Eye (tissue), 1 donor: Measurements from ENCODE around the gene INPP5K.

Source experiments
- DNase-seq: peaks from one replicate; pipeline ENCODE4 v3.0.0-alpha.2; 2015

The INPP5K gene

DNA sequence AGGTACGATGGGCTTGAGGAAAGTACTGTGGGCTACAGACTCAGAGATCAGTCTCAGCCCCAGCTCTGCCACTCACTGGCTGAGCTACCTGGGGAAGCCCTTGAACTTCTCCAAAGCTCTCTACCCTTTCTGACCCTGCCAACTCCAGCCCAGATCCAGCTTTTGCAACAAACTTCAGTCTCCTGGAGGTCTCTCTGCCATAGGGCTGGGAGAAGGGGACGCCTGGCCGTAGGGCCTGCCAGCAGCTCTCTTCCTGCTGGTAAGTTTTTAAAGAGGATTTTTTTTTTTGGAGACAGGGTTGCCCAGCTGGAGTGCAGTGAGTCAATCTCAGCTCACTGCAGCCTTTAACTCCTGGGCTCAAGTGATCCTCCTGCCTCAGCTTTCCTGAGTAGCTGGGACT is 11.5 kb downstream of the INPP5K start:
- no peak for DNase-seq

DNA sequence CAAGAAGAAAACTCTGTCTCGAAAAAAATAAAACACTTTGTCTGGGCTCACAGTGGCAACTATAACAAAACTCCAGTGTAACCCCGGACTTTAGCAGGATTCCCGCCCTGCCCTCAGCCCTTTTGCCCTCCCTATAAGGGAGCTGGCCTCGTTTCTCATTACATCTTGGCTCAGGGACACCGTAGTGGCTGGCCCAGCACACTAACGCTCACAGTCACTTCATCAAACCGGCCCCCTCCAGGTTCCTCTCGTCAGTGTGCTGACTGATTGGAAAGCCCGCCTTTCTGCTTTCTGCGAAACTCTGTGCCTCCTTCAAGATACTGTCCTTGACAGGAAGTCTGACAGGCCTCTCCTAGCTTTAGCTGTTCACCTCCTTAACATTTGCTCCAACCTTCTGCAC is 12.7 kb downstream of the INPP5K start:
- DNase-seq = no peak

DNA sequence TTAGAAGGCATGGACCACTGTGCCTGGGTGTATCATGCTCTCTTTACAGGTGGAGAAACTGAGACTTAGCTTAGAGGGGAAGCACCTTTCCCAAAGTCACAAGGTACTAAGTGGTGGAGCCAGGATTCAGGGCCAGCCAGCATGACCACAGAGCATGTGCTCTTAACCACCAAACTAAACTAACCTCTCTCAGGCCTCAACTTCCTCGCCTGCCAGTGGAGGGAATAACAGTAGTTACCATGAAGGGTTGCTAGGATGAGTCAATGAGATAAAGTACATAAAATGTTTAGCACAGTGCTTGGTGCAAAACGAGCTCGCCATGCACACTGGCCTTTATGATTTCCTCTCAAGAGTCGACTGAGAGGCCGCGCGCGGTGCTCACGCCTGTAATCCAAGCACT is 17.5 kb downstream of the INPP5K start:
- DNase-seq = no peak

DNA sequence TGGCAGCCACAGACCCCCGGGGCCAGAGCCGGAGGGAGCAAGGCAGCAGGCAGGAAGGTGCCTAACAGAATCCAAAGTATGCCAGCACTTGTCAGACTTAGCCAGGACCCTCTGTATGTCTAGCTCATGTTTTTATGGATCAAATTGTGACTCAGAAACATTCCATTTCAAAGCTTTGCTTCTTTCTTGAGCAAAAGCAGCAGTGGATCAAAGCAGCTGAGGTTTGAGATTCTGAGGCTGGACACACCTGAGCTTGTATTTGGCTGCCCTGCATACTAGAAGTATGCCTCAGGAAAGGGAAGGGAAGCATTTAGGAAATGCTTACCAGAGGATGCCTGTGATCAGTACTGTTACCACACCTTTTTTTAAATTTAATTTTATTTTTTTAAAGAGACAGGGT is 18.2 kb downstream of the INPP5K start:
- DNase-seq = no peak

DNA sequence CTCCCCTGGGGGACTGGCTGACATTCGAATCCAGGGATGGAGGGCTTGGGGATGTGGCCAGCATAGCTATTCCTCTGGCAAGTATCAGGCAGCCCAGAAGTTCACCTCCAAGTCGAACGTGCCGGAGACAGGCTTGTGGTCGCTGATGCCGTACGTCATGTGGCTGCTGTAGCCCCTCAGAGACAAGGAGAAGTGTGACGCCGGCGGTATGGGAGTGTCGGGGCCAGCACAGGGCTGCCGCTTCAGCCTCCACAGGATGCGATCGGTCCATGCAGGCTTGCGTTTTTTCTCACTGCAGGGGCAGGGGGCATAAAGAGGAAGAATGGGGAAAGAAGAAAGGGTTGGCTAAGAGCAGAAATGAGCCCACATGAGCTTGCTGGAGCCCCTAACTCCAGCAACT is 18.6 kb downstream of the INPP5K start:
- no peak for DNase-seq

DNA sequence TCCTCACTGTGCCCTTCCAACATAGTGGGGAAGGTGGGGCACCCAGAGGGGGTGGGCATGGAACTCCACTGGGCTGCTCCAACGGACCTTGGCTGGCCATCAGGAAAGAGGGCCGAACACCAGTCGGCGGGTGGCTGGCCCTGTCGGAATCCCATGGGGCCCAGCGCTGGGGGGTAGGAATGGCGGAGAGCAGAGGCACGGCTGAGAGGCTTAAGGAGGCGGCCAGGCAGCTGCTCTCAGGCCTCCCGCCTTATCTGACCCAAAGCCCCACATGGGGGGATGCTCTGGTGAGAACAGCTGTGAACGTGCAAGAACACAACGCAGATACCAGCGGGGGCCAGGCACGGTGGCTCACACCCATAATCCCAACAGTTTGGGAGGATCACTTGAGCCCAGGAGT is 19.5 kb downstream of the INPP5K start:
- DNase-seq = no peak

DNA sequence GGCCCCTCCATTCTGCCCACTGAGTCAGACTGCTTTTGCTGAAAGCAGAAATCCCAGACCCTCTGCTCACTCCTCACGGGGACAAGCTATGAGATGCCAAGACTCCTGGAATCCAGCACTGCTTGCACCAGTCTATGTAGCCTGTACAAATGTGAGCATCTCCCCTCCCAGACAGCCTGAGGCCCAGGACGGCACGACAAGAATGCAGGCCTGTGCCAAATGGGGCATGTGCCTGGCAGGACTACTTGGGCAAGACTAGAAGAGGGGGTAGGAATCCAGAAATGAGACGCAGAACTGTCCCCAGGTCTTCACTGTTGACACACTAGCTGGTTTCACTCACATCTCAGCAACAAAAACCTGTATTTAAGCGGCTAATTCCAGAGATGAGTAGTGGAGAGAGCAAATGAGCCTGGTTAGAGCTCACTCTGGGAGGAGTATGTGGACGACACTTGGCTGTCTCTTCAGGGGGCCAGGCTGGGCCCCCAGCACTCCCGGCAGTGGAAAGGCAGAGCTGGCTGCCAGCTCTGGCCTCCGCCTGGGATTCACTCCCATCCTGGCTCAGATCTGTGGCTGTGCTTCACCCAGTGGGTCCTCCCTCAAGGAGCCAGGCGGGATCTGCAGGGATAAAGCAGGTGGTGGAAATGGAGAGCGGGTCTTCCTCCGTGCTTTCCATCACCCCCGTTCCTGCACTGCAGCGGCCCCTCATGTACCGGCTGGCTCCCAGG is 21.0 kb downstream of the INPP5K start:
- no peak for DNase-seq

DNA sequence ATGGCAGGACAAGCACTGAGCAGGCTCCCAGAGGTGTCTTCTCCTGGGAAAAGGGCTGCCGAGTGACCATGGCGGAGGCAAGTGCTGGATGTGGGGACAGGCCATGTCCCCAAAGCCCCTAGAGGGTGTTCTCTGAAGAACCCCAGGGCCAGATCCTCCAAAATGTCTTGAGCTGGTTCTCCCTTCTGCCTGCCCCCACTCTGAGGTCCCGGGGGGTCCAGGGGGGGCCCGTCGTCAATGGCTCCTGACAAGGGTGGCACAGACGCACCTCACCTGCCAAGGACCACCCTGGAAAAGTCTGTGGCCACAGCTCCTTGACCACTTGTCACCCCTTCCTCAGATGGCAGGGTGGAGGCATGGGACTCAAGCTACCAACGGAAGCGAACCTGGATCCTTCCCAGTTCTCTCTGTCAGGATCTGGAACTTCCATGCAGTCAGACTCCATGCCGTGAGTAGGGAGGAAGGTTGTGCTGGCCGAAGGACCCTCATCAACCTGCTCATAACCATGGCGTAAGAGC is 21.6 kb downstream of the INPP5K start:
- DNase-seq = no peak

DNA sequence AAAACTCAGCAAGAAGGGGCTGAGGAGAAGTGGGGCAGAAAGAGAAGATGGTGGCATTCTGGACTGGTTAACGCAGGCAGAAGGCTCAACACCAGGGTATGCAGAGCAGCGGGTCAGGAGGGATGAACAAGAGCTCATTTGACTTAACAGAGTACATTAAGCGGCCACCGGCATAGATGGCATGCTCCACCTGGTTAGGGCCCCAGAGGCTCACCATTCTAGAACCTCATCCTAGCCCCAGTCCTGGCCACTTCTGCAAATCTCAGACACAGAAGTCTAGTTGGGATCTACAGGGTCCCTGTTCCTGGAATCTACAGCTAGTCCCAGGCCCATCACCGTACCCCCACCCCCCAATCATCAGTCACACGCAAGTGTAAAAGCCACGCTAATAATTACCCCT is 22.2 kb downstream of the INPP5K start:
- no peak for DNase-seq

DNA sequence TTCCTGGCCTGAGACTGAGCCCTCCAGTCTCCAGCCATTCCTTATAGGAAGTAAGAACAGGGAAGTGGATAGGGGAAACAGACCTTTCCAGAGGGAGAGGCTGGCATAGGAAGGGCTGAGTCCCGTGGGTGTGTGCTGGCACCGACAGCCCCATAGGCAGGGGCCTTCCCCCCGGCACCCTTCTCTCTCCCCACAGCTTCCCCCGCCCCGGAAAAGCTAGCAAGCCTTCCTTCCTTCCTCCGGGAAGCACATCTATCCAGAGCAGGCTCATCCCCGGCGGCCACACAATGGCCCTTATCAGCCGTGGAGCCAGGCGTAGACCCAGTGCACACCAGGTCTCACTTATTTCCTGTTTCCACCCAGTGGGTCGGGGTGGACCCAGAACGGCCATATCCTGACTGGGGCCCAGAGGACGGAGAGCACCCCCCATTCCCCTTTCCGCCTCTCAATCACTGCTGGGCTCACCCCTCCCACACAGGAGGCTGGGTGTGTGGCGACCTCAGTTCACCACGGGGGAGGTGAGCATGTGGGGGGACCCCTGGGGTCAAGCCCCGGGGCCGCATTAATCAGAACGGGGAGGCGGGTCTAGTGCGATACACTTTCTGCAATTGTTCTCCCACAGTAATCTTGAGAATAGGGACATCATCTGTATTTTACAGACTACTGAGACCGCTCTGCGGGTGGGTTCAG is 23.0 kb downstream of the INPP5K start:
- no peak for DNase-seq

DNA sequence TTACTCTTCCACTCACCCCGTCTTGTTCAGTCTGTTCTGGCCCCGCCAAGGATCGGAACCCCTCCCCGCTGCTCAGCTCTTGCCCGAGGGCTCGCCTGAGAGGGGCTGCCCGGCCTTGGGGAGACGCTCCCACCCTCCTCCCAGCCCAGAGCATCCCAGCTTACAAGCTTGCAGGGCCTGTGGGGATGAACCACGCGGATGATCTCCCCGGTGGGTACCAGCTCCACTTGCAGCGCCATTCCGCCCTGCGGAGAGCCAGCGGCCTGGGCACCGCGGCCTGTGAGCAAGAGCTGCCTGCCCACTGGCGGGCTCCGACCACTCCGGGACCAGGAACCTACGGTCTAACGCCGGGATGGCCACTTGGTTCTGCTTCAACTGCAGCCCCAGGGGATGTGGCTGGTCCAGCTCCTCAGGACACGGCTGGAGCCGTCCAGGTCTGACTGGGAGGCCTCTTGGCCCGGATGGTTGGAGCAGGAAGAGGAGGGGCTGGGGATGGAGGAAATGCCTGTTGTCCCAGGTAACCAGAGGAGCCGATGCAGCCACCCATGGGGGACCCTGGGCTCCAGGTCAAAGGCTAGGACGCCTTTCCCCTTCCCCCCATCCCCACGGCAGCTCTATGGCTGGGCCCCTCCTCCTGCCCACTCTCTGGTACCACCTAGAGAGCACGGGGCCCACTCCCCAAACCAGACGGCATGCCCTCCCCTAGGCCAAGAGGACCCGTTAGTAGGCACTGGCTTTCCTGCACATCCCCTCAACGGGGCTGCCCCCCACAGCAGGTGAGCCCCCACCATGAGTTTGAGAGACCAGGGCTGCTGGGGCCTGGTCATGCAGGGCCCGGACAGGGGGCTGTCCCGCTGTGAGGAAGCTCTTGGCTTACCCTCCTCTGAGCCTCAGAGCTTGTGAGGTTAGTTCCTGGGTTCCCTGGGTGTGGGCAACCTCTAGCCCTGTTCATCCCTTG is 23.9 kb downstream of the INPP5K start, which contains the start of gene MYO1C:
TSS of gene MYO1C (minus strand) at position 438 of the 958 bp plus-strand sequence. CDS start at position 239, 199 bp downstream.
- no peak for DNase-seq

DNA sequence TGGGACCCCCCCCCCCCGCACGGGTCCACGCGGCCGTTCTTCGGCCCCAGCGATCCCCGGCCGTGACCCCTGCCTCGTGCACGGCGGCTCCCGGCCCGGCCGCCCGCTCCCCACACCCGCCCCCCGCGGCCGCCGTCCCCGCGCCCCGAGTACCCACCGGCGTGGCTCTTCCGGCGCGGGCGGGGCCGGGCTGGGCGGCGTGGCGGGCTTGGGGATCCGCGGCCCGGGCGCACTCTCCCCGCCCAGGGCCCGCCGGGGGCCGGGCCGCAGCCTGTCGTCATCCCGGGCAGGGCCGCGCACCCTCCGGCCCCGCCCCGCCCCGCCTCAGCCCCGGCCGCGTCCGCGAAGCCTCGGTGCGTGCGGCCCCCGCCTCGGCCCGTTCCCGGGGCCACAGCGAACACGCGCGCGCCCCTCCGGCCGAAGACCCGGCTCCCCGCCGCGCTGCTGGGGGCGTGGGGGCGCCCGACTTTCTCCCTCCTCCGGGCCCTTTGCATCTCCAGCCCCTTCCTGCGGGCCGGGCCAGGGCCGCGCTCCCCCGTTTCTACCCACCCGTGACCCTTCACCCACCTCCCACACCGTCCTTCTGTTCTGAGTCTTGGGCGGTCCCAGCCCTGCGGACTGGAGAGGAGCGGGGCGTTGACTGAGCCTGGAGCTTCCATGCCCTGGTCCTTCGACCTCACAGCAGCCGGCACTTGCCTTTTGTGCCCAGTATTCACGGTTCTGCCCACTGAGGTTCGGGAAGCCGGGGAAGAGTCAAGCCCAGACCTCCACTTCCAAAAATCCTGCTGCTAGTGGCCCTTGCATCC is 24.8 kb downstream of the INPP5K start:
- DNase-seq = peak; percentile 60

DNA sequence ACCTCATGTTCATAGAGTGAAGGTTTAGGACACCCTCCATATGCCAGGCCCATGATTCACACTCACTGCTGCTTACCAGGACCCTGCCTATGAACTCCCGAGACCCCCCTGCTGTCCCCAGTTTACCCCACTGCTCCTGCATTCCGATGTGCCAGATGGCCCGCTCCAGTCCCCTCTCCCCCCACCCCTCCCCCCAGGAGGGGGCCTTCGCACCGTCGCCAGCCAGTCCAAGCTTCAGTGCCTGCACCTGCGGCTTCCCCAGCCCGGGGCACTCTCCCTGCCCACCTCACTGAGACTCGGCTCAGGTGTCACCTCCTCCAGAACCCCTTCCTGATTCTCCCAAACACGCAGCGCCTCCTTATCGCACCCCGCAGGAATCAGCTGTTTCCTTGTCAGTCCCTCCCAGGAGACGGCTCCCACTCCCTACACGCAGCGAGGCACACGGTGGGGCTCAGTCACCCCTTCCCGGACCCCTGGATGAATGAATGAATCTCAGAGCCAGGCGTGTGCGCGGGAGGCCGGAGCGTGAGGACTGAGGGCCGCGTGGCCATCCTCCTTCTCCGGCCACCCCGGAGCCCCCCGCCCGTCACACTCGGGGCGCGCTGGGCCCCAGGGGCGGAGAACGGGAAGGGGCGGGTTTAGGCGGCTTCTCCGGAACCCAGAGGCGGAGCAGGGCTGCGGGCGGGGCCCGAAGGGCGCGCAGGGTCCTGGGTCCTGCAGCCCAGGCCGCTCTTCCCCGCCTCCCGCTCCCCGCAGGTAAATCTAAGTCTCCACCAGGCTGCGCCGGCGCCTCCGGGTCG is 25.6 kb downstream of the INPP5K start:
- DNase-seq = peak; percentile 68

DNA sequence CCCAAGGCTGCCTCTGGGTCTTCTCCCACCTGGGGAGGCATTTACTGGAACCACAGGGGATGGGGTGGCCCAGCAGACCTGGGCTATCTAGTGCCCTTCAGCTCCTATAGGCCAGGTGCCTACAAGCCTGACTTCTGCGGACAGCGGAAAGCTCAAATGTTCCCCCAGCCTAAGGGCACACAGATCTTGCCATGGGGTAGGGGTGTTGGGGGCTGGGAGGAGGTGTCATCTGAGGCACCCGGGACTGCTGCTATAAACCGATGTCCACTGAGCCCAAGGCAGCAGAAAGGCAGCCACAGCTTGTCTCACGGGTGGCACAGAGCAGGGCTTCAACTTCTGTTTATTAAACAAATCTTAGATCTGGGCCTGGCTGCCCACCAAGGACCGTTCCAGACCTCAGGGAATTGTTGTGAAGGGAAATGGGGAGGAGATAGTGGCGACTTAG is 27.6 kb downstream of the INPP5K start:
- no peak for DNase-seq

DNA sequence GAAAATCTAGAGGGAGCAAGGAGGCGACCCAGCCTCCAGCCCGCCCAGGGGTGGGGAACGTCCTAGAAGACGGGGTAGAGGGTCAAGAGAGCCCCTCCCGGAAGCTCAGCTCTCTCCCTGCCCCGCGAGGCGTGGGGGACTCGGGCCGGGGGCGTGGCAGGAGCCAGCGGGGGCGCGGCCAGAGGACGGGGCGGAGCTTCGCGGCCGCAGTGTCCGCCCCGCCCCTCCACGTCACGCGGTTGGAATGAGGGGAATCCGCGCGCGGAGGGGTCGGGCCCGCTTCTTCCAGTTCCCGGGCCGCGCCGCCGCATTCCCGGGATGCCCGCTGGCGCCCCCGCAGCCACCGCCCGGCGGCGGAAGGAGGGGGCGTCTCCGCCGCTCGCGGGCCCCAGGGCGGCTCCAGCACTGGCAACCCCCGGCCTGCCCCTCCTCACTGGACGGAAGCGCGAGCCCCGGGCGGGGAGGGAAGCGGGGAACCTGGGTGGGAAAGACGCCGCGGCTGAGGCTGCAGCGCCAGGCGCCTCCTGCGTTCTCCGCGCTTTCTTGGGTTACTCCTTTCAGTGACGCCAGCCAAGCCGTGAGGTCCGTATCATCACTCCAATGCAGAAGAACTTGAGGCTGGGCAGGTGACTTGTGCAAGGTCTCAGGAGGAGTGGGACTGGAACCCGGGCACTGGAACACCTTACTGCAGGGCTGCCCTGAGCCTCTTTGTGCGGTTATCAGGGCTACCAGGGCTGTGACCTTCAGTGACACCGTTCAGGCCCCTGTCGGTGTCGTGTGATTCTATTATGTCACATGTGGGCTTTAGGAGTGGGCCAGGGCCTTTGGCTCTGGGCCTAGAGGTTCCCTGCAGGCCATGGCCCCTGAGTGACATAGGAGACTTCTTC is 28.2 kb downstream of the INPP5K start:
- DNase-seq = peak; percentile 95

DNA sequence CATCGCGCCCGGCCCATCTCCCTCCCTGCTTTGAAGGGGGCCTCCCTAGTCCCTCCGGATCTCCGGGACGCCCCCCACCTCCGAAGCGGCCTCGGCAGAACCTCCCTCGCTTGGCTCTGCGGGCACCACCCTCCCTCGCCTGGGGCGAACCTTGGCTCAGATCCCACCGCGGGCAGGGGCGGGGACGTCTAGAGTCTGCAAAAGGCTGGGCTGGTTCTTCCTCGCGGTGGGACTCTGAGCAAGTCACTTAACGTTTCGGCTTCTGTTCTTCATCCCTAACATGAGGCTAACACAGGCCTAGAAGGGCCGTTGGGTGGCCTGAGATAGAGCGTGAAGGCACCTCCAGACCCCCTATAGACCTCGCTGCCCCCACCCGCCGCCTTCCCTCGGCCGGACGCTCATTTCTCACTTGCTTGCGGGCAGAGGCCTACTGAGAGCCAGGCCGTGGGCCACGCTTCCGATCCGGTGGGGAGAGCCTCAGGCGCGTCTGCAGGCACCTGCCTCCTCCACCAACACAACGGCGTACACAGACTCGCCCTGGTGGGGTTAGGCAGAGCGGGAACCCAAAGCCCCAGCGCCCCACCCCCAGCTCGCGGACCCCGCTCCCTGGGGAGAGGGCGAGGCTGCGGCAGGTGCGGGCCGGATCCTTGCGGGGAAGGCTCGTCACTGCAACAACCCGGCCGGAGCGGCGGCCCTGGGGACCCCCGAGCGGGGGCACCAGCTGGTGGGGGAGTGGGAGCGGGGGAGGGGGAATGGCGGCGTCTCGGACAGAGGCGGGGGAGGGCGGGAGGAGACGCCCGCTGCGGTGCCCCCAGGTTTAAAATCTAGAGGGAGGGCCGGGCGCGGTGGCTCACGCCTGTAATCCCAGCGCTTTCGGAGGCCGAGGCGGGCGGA is 29.4 kb downstream of the INPP5K start:
- DNase-seq = peak; percentile 80

DNA sequence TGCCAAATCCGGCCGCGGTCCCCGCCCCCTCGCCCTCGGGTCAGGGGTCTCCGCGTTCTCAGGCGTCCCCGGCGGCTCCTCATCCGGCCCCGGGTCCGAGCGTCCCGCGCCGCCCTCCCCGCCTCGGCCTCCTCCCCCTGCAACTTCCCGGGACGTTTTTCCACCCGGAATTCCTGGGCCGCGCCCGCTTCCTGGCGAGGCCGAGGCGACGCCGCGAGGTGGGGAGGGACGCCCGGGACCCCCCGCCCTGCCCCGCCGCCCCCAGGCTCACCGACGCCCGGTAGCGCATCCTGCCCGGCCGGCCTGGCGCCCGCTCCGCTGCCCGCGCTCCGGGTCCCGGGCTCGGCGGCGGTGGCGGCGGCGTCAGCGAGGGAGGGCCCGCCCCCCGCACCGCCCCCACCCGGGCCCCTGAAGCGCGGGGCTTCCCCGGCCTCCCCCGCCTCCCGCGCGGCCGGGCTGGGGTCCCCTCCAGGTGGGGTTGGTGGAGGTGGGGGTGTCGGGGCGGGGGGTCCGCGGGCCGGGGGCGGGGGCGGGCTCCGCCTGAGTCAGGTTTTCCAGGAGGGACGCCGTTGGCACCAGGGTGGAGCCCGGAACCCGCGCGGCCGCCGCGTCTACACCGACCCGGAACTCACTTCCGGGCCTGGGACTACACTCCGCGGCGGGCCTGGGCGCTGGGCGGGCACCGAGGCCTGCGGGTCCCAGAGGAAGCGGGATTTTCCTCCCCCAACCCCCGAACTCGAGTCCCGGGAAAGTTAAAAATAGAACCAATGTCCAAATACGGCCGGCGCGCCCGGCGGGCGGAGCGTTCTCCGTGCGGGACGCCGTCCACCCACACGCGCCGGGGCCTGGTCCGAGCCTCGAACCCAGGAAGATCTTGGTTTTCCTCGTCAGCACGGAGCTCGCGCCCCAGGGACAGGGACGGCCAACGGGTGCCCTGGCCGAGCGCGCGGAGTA is 30.7 kb downstream of the INPP5K start:
- peak; percentile 55 for DNase-seq
